IPS-18a (cell line): ENCODE data around the gene TDRD10.
A peak's percentile ranks its signal among the peaks of the same experiment; 100 is the strongest.

Experiments used
- H3K27ac ChIP-seq: one replicate; pipeline ENCODE4 v1.5.1; 2013; ENCODE audit warnings: low read length
- H3K27me3 ChIP-seq: one replicate; pipeline ENCODE4 v1.6.1; 2013; ENCODE audit warnings: mild to moderate bottlenecking, low read length; ENCODE audit not compliant: control insufficient read depth, insufficient read depth
- H3K36me3 ChIP-seq: one replicate; pipeline ENCODE4 v1.6.1; 2013; ENCODE audit warnings: low read depth, low read length; ENCODE audit not compliant: control insufficient read depth
- H3K4me1 ChIP-seq: one replicate; pipeline ENCODE4 v1.6.1; 2013; ENCODE audit warnings: low read depth, low read length; ENCODE audit not compliant: control insufficient read depth
- H3K4me3 ChIP-seq: one replicate; pipeline ENCODE4 v1.5.1; 2013; ENCODE audit warnings: low read length
- H3K9ac ChIP-seq: one replicate; pipeline ENCODE4 v1.6.1; 2013; ENCODE audit warnings: mild to moderate bottlenecking, low read length, moderate library complexity
- H3K9me3 ChIP-seq: one replicate; pipeline ENCODE4 v1.6.1; 2013; ENCODE audit warnings: low read depth, low read length; ENCODE audit not compliant: control insufficient read depth

TDRD10 gene

DNA sequence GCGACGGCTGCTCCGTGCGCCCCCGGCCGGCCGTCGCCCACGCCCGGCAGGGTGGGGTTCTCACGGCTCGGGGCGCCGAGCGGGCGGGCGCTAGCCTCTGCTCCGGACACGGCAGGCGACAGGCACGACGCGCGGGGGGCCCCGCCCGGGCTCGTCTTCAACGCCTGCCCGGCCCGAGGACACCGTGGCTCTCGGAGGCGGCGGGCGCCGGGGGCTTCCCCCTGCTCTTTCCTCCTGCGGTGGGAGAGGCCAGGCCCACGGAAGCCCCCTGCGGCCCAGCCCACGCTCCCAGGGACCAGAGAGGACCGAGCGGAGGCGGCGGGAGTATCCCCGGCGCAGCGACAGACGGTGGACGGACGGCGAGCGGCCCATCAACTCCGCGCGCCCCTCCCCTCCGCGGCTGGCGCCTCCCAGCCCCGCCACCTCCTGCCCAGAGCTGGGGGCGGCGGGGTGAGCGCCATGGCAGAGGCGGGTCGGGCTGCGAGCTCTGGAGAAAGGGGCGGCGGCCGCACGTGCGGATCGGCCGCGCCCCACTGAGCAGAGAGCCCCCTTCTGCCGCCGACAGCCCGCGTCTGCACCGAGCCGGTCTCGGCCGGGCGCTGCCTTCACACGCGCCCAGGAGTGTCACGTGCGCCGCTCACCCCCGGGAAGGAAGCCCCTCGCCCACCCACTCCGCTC lies at the start of gene TDRD10, which contains the start of gene SHE:
Gene TDRD10, plus strand, starts transcription at position 154 of the 678 bp plus-strand sequence. CDS start 4,685 bp downstream, outside the sequence.
Gene SHE, minus strand, starts transcription at position 347 of the 678 bp plus-strand sequence. CDS start 386 bp downstream, outside the sequence.
- peaks cover 77% of the 10 kb centered on the region for H3K27me3 ChIP-seq
- peak within 1 kb of the TSS; percentile 44 for H3K4me3 ChIP-seq
- H3K36me3 ChIP-seq: no peaks in the 10 kb centered on the region
- H3K27ac ChIP-seq: no peak within 1 kb of the TSS
- H3K4me1 ChIP-seq: no peaks in the 10 kb centered on the region
- no peaks in the 10 kb centered on the region for H3K9me3 ChIP-seq
- no peak within 1 kb of the TSS for H3K9ac ChIP-seq

- H3K27me3 ChIP-seq: no peaks in the 10 kb centered on the region
- no peak overlapping the region for H3K9ac ChIP-seq
- no peaks in the 10 kb centered on the region for H3K36me3 ChIP-seq
- no peaks in the 10 kb centered on the region for H3K4me1 ChIP-seq
- no peak overlapping the region for H3K27ac ChIP-seq
- H3K4me3 ChIP-seq: no peak overlapping the region
- H3K9me3 ChIP-seq: no peaks in the 10 kb centered on the region
These were observed 48.9 kb upstream of the TDRD10 start for GRCh38 chr1:154453161-154453560.

- Histone ChIP-seq H3K36me3 (no peaks in the 10 kb centered on the region), H3K4me3 (no peak overlapping the region), H3K9ac (no peak overlapping the region), H3K27ac (no peak overlapping the region), H3K27me3 (no peaks in the 10 kb centered on the region), H3K9me3 (no peaks in the 10 kb centered on the region), H3K4me1 (no peaks in the 10 kb centered on the region)
These were observed 48.3 kb upstream of the TDRD10 start for GRCh38 chr1:154453574-154454352.

GRCh38 chr1:154454386-154455120 lies 47.5 kb upstream of the TDRD10 start:
- Histone ChIP-seq H3K27me3 (no peaks in the 10 kb centered on the region), H3K36me3 (no peaks in the 10 kb centered on the region), H3K4me3 (no peak overlapping the region), H3K9me3 (no peaks in the 10 kb centered on the region), H3K27ac (no peak overlapping the region), H3K9ac (no peak overlapping the region), H3K4me1 (no peaks in the 10 kb centered on the region)

DNA sequence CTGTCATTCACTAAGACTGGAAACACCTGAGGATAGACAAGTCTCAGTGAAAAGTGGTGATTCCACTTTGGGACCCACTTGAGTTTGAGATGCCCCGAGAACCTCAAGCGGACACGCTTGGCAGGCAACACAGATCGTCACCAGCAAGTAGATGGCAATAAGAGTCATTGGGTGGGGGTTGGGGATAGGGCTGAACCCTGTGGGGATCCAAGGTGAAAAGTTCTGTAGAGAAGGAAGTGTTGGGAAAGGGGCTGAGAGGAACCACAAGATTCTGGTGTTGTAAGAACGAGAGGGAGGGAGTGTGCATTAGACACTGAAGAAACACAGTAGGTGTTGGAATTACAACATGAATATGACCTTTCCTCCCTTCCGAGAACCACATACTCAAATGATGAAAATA lies 45.4 kb upstream of the TDRD10 start:
- Histone ChIP-seq H3K9ac (no peak overlapping the region), H3K4me1 (no peaks in the 10 kb centered on the region), H3K36me3 (no peaks in the 10 kb centered on the region), H3K4me3 (no peak overlapping the region), H3K27ac (no peak overlapping the region), H3K9me3 (no peaks in the 10 kb centered on the region), H3K27me3 (no peaks in the 10 kb centered on the region)

GRCh38 chr1:154459080-154459479 lies 42.9 kb upstream of the TDRD10 start:
- H3K9ac ChIP-seq: no peak overlapping the region
- H3K36me3 ChIP-seq: no peaks in the 10 kb centered on the region
- H3K4me3 ChIP-seq: no peak overlapping the region
- no peak overlapping the region for H3K27ac ChIP-seq
- peaks cover 4% of the 10 kb centered on the region for H3K4me1 ChIP-seq
- H3K27me3 ChIP-seq: no peaks in the 10 kb centered on the region
- no peaks in the 10 kb centered on the region for H3K9me3 ChIP-seq

DNA sequence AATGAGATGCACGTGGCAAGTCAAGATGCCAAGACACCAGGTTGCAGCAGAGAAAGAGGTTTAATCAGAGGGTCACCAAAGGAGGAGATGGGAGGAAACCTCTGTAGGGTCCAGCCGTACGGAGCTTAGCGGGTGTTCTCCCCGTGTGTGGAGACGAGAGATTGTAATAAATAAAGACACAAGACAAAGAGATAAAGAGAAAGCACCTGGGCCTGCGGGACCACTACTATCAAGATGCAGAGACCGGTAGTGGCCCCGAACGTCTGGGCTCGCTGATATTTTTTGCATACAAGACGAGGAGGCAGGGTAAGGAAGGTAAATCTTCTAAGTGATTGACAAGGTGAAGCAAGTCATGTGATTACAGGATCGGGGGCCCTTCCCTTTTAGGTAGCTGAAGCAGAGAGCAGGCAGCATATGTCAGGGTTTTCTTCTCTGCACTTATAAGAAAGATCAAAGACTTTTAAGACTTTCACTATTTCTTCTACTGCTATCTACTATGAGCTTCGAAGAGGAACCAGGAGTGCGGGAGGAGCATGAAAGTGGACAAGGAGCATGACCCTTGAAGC lies 41.2 kb upstream of the TDRD10 start:
- no peaks in the 10 kb centered on the region for H3K27me3 ChIP-seq

GRCh38 chr1:154463512-154463990 lies 38.5 kb upstream of the TDRD10 start:
- no peaks in the 10 kb centered on the region for H3K36me3 ChIP-seq
- H3K4me1 ChIP-seq: peaks cover 9% of the 10 kb centered on the region
- H3K27ac ChIP-seq: no peak overlapping the region

More for the DNA sequence above, 41.2 kb upstream of the TDRD10 start:
- Histone ChIP-seq H3K9me3 (no peaks in the 10 kb centered on the region), H3K9ac (no peak overlapping the region), H3K36me3 (no peaks in the 10 kb centered on the region), H3K27ac (no peak overlapping the region), H3K4me3 (no peak overlapping the region), H3K4me1 (peaks cover 4% of the 10 kb centered on the region)

GRCh38 chr1:154465621-154466195 lies 36.3 kb upstream of the TDRD10 start:
- Histone ChIP-seq H3K9me3 (no peaks in the 10 kb centered on the region), H3K36me3 (no peaks in the 10 kb centered on the region), H3K4me3 (no peak overlapping the region), H3K27me3 (no peaks in the 10 kb centered on the region), H3K9ac (no peak overlapping the region), H3K27ac (no peak overlapping the region), H3K4me1 (peaks cover 9% of the 10 kb centered on the region)

More at GRCh38 chr1:154463512-154463990, 38.5 kb upstream of the TDRD10 start:
- no peak overlapping the region for H3K9ac ChIP-seq
- no peaks in the 10 kb centered on the region for H3K27me3 ChIP-seq
- no peaks in the 10 kb centered on the region for H3K9me3 ChIP-seq
- H3K4me3 ChIP-seq: no peak overlapping the region

DNA sequence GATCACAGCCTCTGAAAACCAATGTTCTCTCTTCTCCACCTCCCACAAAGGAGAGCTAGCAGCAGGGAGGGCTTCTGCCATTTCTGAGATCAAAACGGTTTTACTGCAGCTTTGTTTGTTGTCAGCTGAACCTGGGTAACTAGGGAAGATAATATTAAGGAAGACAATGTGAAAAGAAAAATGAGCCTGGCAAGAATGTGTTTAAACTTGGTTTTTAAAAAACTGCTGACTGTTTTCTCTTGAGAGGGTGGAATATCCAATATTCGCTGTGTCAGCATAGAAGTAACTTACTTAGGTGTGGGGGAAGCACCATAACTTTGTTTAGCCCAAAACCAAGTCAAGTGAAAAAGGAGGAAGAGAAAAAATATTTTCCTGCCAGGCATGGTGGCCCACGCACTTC lies 35.8 kb upstream of the TDRD10 start:
- H3K27me3 ChIP-seq: no peaks in the 10 kb centered on the region
- H3K4me3 ChIP-seq: no peak overlapping the region
- H3K36me3 ChIP-seq: no peaks in the 10 kb centered on the region
- no peaks in the 10 kb centered on the region for H3K9me3 ChIP-seq
- no peak overlapping the region for H3K27ac ChIP-seq
- peaks cover 9% of the 10 kb centered on the region for H3K4me1 ChIP-seq
- H3K9ac ChIP-seq: no peak overlapping the region
